WTC11 (cell line): Measurements from ENCODE around the gene VAV2. TPM values are rescaled to one million over a fixed set of nuclear protein-coding genes. Genes with fewer than 3 reads are reported as not detected.

Experiments used
- ATAC-seq: fragments of 200-7000 bp; cut with Tn5 transposase; 2 replicates; pipeline ENCODE4 v1.10.0; 2021; ENCODE audit warnings: mild to moderate bottlenecking, moderate library complexity
- CTCF ChIA-PET: fragments of 300-600 bp; sonication (Branson Sonifier 250); formaldehyde crosslinking; loops from one replicate; lab custom pipeline; 2021; ENCODE audit warnings: antibody characterized with exemption; lab: Charles Lee
- POLR2A ChIA-PET: fragments of 350-600 bp; sonication (Branson Sonifier 250); formaldehyde crosslinking; loops from one replicate; lab custom pipeline; 2021; ENCODE audit warnings: antibody characterized with exemption; lab: Charles Lee
- DNase-seq: peaks from one replicate; pipeline ENCODE4 v3.0.0; 2021; ENCODE audit warnings: low spot score
- H3K27ac Mint-ChIP-seq: 2 replicates; pipeline ENCODE4 v1.8.0; 2021; ENCODE audit warnings: mixed read lengths
- H3K27me3 Mint-ChIP-seq: 2 replicates; pipeline ENCODE4 v1.8.0; 2021; ENCODE audit warnings: low read depth, mild to moderate bottlenecking, moderate library complexity, mixed read lengths
- H3K36me3 Mint-ChIP-seq: 2 replicates; pipeline ENCODE4 v1.8.0; 2021; ENCODE audit warnings: mixed read lengths
- H3K4me1 Mint-ChIP-seq: 2 replicates; pipeline ENCODE4 v1.8.0; 2022; ENCODE audit warnings: mixed read lengths
- H3K4me3 Mint-ChIP-seq: 2 replicates; pipeline ENCODE4 v1.8.0; 2021; ENCODE audit warnings: mild to moderate bottlenecking, moderate library complexity, mixed read lengths
- H3K9me3 Mint-ChIP-seq: 2 replicates; pipeline ENCODE4 v1.8.0; 2021; ENCODE audit warnings: mixed read lengths
- ATF1 ChIP-seq: sonication (generic); formaldehyde crosslinking; IDR thresholded peaks from 2 replicates; pipeline ENCODE4 v1.8.1; 2023; ENCODE audit warnings: mild to moderate bottlenecking, moderate library complexity, missing genetic modification reagents
- EMX1 ChIP-seq: fragments of 250-450 bp; sonication (Bioruptor Pico); IDR thresholded peaks from 2 replicates; pipeline ENCODE4 v1.8.0; 2021; ENCODE audit warnings: mild to moderate bottlenecking
- ESRRA ChIP-seq: sonication (generic); formaldehyde crosslinking; IDR thresholded peaks from 2 replicates; pipeline ENCODE4 v1.8.1; 2022; ENCODE audit warnings: mild to moderate bottlenecking, missing genetic modification reagents, borderline replicate concordance
- FOXJ3 ChIP-seq: sonication (generic); formaldehyde crosslinking; IDR thresholded peaks from 2 replicates; pipeline ENCODE4 v1.9.0; 2021; ENCODE audit warnings: missing genetic modification reagents, mild to moderate bottlenecking, borderline replicate concordance
- KAT7 ChIP-seq: sonication (generic); formaldehyde crosslinking; IDR thresholded peaks from 2 replicates; pipeline ENCODE4 v1.8.1; 2023; ENCODE audit warnings: missing genetic modification reagents, mild to moderate bottlenecking, borderline replicate concordance
- NFE2L1 ChIP-seq: sonication (generic); formaldehyde crosslinking; IDR thresholded peaks from 2 replicates; pipeline ENCODE4 v1.8.1; 2023; ENCODE audit warnings: missing genetic modification reagents
- NR1H2 ChIP-seq: sonication (generic); formaldehyde crosslinking; IDR thresholded peaks from 2 replicates; pipeline ENCODE4 v1.9.0; 2021; ENCODE audit warnings: mild to moderate bottlenecking, moderate library complexity, missing genetic modification reagents
- NR3C1 ChIP-seq: sonication (generic); formaldehyde crosslinking; conservative IDR thresholded peaks from 2 replicates; pipeline ENCODE4 v1.8.1; 2023; ENCODE audit warnings: low read depth, mild to moderate bottlenecking, missing genetic modification reagents
- SMAD4 ChIP-seq: sonication (generic); formaldehyde crosslinking; IDR thresholded peaks from 2 replicates; pipeline ENCODE4 v1.8.0; 2022; ENCODE audit warnings: mild to moderate bottlenecking, missing genetic modification reagents
- SP1 ChIP-seq: sonication (generic); formaldehyde crosslinking; conservative IDR thresholded peaks from 2 replicates; pipeline ENCODE4 v1.8.1; 2022; ENCODE audit warnings: missing genetic modification reagents
- ZNF121 ChIP-seq: sonication (generic); formaldehyde crosslinking; IDR thresholded peaks from 2 replicates; pipeline ENCODE4 v1.8.0; 2023; ENCODE audit warnings: missing genetic modification reagents
- ZNF138 ChIP-seq: sonication (generic); formaldehyde crosslinking; conservative IDR thresholded peaks from 2 replicates; pipeline ENCODE4 v1.8.1; 2022; ENCODE audit warnings: mild to moderate bottlenecking, moderate library complexity, missing genetic modification reagents
- ZNF423 ChIP-seq: fragments of 250-450 bp; sonication (Bioruptor Pico); IDR thresholded peaks from 2 replicates; pipeline ENCODE4 v2.1.2; 2022; ENCODE audit warnings: mild to moderate bottlenecking, moderate library complexity
- ZNF671 ChIP-seq: fragments of 250-450 bp; sonication (Bioruptor Pico); IDR thresholded peaks from 2 replicates; pipeline ENCODE4 v1.8.0; 2021; ENCODE audit warnings: mild to moderate bottlenecking
- total RNA-seq: library from RNA; stranded (reverse); gene quantifications from 3 replicates; pipeline ENCODE4 v1.2.3, GENCODE V29; 2021
- TF ChIP-seq, protein P1 (sequence below): sonication (generic); formaldehyde crosslinking; IDR thresholded peaks from 2 replicates; pipeline ENCODE4 v1.8.0; 2023; ENCODE audit warnings: missing genetic modification reagents, mild to moderate bottlenecking, borderline replicate concordance
- TF ChIP-seq, protein P2 (sequence below): sonication (generic); formaldehyde crosslinking; IDR thresholded peaks from 2 replicates; pipeline ENCODE4 v1.8.0; 2022; ENCODE audit warnings: mild to moderate bottlenecking, missing genetic modification reagents
- TF ChIP-seq, protein P3 (sequence below): sonication (generic); formaldehyde crosslinking; IDR thresholded peaks from 2 replicates; pipeline ENCODE4 v1.8.0; 2023; ENCODE audit warnings: mild to moderate bottlenecking, missing genetic modification reagents
- TF ChIP-seq, protein P4 (sequence below): sonication (generic); formaldehyde crosslinking; IDR thresholded peaks from 2 replicates; pipeline ENCODE4 v1.8.1; 2023; ENCODE audit warnings: mild to moderate bottlenecking, missing genetic modification reagents, borderline replicate concordance
- TF ChIP-seq, protein P5 (sequence below): sonication (generic); formaldehyde crosslinking; IDR thresholded peaks from 2 replicates; pipeline ENCODE4 v1.8.1; 2022; ENCODE audit warnings: missing genetic modification reagents, borderline replicate concordance
- TF ChIP-seq, protein P6 (sequence below): sonication (generic); formaldehyde crosslinking; IDR thresholded peaks from 2 replicates; pipeline ENCODE4 v1.8.1; 2022; ENCODE audit warnings: low read depth, missing genetic modification reagents, borderline replicate concordance

Gene VAV2
- total RNA-seq, 1 experiment from 2014 or later = 39.7 TPM

DNA sequence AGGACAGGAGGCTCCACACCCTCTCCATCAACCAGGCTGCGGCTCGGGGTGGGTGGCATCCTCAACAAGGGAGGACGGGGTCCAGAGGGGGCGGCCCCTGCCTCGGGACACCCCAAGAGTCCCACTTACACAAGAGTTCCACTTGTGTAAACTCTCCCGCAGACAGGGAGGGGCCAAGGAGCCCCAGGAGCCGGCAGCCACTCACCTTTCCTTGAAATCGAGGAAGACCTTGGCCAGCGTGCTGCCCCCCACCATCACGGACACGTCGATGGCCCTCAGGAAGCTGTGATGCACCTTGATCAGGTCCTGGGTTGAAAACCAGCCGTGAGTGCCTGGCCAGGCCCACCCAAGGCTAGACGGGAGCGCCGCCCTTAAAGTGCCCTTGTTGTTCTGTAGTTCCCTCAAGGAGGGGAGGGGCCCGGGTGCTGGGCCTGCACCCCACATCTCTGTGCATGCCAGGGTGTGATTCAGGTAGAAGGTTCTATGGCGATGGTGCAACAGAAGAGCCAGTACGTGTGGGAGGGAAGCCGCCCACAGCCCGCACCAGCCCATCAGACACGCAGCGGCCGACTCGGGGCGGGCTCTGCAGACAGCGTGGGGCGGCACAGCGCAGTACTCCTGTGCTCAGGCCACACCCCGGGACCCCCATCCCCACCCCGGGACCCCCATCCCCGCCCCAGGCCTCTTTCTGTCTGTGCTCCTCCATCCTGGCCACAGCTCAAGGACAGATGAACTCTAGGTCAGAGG is 186.1 kb downstream of the VAV2 start (continued):
- TF ChIP-seq, protein P1, sequence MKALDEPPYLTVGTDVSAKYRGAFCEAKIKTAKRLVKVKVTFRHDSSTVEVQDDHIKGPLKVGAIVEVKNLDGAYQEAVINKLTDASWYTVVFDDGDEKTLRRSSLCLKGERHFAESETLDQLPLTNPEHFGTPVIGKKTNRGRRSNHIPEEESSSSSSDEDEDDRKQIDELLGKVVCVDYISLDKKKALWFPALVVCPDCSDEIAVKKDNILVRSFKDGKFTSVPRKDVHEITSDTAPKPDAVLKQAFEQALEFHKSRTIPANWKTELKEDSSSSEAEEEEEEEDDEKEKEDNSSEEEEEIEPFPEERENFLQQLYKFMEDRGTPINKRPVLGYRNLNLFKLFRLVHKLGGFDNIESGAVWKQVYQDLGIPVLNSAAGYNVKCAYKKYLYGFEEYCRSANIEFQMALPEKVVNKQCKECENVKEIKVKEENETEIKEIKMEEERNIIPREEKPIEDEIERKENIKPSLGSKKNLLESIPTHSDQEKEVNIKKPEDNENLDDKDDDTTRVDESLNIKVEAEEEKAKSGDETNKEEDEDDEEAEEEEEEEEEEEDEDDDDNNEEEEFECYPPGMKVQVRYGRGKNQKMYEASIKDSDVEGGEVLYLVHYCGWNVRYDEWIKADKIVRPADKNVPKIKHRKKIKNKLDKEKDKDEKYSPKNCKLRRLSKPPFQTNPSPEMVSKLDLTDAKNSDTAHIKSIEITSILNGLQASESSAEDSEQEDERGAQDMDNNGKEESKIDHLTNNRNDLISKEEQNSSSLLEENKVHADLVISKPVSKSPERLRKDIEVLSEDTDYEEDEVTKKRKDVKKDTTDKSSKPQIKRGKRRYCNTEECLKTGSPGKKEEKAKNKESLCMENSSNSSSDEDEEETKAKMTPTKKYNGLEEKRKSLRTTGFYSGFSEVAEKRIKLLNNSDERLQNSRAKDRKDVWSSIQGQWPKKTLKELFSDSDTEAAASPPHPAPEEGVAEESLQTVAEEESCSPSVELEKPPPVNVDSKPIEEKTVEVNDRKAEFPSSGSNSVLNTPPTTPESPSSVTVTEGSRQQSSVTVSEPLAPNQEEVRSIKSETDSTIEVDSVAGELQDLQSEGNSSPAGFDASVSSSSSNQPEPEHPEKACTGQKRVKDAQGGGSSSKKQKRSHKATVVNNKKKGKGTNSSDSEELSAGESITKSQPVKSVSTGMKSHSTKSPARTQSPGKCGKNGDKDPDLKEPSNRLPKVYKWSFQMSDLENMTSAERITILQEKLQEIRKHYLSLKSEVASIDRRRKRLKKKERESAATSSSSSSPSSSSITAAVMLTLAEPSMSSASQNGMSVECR (CRISPR knock-in tag) = no peak
- TF ChIP-seq ZNF121 (CRISPR knock-in tag) (no peak), ZNF671 (CRISPR knock-in tag) (no peak), NR1H2 (CRISPR knock-in tag) (no peak), NR3C1 (CRISPR knock-in tag) (no peak), FOXJ3 (no peak), SMAD4 (no peak)
- TF ChIP-seq, protein P2, sequence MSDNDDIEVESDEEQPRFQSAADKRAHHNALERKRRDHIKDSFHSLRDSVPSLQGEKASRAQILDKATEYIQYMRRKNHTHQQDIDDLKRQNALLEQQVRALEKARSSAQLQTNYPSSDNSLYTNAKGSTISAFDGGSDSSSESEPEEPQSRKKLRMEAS (CRISPR knock-in tag) = no peak
- TF ChIP-seq, protein P3, sequence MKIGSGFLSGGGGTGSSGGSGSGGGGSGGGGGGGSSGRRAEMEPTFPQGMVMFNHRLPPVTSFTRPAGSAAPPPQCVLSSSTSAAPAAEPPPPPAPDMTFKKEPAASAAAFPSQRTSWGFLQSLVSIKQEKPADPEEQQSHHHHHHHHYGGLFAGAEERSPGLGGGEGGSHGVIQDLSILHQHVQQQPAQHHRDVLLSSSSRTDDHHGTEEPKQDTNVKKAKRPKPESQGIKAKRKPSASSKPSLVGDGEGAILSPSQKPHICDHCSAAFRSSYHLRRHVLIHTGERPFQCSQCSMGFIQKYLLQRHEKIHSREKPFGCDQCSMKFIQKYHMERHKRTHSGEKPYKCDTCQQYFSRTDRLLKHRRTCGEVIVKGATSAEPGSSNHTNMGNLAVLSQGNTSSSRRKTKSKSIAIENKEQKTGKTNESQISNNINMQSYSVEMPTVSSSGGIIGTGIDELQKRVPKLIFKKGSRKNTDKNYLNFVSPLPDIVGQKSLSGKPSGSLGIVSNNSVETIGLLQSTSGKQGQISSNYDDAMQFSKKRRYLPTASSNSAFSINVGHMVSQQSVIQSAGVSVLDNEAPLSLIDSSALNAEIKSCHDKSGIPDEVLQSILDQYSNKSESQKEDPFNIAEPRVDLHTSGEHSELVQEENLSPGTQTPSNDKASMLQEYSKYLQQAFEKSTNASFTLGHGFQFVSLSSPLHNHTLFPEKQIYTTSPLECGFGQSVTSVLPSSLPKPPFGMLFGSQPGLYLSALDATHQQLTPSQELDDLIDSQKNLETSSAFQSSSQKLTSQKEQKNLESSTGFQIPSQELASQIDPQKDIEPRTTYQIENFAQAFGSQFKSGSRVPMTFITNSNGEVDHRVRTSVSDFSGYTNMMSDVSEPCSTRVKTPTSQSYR (CRISPR knock-in tag) = no peak
- TF ChIP-seq, protein P4, sequence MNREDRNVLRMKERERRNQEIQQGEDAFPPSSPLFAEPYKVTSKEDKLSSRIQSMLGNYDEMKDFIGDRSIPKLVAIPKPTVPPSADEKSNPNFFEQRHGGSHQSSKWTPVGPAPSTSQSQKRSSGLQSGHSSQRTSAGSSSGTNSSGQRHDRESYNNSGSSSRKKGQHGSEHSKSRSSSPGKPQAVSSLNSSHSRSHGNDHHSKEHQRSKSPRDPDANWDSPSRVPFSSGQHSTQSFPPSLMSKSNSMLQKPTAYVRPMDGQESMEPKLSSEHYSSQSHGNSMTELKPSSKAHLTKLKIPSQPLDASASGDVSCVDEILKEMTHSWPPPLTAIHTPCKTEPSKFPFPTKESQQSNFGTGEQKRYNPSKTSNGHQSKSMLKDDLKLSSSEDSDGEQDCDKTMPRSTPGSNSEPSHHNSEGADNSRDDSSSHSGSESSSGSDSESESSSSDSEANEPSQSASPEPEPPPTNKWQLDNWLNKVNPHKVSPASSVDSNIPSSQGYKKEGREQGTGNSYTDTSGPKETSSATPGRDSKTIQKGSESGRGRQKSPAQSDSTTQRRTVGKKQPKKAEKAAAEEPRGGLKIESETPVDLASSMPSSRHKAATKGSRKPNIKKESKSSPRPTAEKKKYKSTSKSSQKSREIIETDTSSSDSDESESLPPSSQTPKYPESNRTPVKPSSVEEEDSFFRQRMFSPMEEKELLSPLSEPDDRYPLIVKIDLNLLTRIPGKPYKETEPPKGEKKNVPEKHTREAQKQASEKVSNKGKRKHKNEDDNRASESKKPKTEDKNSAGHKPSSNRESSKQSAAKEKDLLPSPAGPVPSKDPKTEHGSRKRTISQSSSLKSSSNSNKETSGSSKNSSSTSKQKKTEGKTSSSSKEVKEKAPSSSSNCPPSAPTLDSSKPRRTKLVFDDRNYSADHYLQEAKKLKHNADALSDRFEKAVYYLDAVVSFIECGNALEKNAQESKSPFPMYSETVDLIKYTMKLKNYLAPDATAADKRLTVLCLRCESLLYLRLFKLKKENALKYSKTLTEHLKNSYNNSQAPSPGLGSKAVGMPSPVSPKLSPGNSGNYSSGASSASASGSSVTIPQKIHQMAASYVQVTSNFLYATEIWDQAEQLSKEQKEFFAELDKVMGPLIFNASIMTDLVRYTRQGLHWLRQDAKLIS (CRISPR knock-in tag) = no peak
- TF ChIP-seq, all 79 proteins: peak for 0

DNA sequence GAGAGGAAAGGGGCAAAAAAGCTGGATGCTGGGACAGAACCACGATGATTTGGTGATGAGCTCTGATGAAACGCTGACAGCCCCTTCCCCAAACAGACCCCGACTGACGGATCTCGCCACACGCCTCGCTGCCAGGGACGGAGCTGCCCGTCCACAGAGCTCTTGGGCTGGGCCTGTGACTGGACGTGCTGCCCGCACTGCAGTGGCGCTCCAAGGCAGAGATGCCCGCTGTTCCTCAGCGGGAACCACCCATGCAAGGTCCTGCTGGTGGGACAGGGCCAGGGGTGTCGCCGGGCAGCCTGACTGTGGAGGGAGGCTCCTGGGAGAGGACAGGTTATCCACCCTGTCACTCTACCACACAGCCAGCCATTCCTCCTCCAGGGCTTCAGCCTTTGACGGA is 187.9 kb downstream of the VAV2 start:
- TF ChIP-seq, protein P5, sequence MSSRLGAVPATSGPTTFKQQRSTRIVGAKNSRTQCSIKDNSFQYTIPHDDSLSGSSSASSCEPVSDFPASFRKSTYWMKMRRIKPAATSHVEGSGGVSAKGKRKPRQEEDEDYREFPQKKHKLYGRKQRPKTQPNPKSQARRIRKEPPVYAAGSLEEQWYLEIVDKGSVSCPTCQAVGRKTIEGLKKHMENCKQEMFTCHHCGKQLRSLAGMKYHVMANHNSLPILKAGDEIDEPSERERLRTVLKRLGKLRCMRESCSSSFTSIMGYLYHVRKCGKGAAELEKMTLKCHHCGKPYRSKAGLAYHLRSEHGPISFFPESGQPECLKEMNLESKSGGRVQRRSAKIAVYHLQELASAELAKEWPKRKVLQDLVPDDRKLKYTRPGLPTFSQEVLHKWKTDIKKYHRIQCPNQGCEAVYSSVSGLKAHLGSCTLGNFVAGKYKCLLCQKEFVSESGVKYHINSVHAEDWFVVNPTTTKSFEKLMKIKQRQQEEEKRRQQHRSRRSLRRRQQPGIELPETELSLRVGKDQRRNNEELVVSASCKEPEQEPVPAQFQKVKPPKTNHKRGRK = no peak
- no peak for TF ChIP-seq ESRRA (CRISPR knock-in tag)
- TF ChIP-seq, protein P6, sequence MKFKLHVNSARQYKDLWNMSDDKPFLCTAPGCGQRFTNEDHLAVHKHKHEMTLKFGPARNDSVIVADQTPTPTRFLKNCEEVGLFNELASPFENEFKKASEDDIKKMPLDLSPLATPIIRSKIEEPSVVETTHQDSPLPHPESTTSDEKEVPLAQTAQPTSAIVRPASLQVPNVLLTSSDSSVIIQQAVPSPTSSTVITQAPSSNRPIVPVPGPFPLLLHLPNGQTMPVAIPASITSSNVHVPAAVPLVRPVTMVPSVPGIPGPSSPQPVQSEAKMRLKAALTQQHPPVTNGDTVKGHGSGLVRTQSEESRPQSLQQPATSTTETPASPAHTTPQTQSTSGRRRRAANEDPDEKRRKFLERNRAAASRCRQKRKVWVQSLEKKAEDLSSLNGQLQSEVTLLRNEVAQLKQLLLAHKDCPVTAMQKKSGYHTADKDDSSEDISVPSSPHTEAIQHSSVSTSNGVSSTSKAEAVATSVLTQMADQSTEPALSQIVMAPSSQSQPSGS (CRISPR knock-in tag) = no peak
- TF ChIP-seq ZNF138 (CRISPR knock-in tag) = no peak
- no peak for TF ChIP-seq ATF1 (CRISPR knock-in tag)
- no peak for TF ChIP-seq NFE2L1 (CRISPR knock-in tag)
- no peak for TF ChIP-seq EMX1 (CRISPR knock-in tag)
- no peak for TF ChIP-seq KAT7 (CRISPR knock-in tag)
- no peak for TF ChIP-seq SP1 (CRISPR knock-in tag)
- no peak for TF ChIP-seq ZNF423 (CRISPR knock-in tag)
- H3K27ac Mint-ChIP-seq = no peak overlapping the region
- ChIA-PET CTCF (interaction anchor here (1.0 to 2.0 kb wide), 6 partner anchors 9 to 152 kb away, joined by 3 to 8 read pairs (median 6); no protein-coding TSS in a partner anchor), POLR2A (interaction anchor here (0.6 kb wide), 1 partner anchor 45 kb away, joined by 3 read pairs; no protein-coding TSS in a partner anchor)
- DNase-seq (no peak), ATAC-seq (no peak)
- H3K4me3 Mint-ChIP-seq = no peak overlapping the region
- H3K27me3 Mint-ChIP-seq = no peaks in the 10 kb centered on the region
- no peaks in the 10 kb centered on the region for H3K9me3 Mint-ChIP-seq
- no peaks in the 10 kb centered on the region for H3K36me3 Mint-ChIP-seq
- no peaks in the 10 kb centered on the region for H3K4me1 Mint-ChIP-seq
